ENCODE results near the gene SPDYC. TPM values are rescaled to one million over a fixed set of nuclear protein-coding genes. Genes with fewer than 3 reads are reported as not detected.

Gene SPDYC
- total and polyA plus RNA-seq, 2 experiments from 2014 or later = not detected

- Histone ChIP-seq H3K9me3 (ENCODE audit: low read depth) (no peaks in the 10 kb centered on the region), H3K9me2 (replicated peaks; ENCODE audit: insufficient read depth) (no peaks in the 10 kb centered on the region), H3K36me3 (replicated peaks; ENCODE audit: insufficient read depth, low read depth) (peaks cover 2% of the 10 kb centered on the region), H4K20me1 (ENCODE audit: insufficient read depth, poor library complexity, severe bottlenecking) (no peaks in the 10 kb centered on the region), H3K4me3 (no peak overlapping the region), H3K4me1 (ENCODE audit: insufficient read depth) (peaks cover 12% of the 10 kb centered on the region), H2AFZ (no peak overlapping the region), H3K79me2 (peaks cover 39% of the 10 kb centered on the region), H3K27ac (no peak overlapping the region), H3K27me3 (no peaks in the 10 kb centered on the region), H3K4me2 (no peak overlapping the region)
- TF ChIP-seq EZH2 (IDR thresholded peaks at IDR 0.05; ENCODE audit: borderline replicate concordance) (no peak), EZH2phosphoT487 (IDR thresholded peaks at IDR 0.05; ENCODE audit: low read depth, severe bottlenecking, unreplicated experiment) (no peak), CTCF (IDR thresholded peaks at IDR 0.05; ENCODE audit: poor library complexity) (no peak)
- 94% methylated on average over 12 of the region's 12 CpGs for WGBS (ENCODE audit: low lambda C conversion rate, missing lambda C conversion rate)
- no peak for DNase-seq (ENCODE audit: low spot score)
Measured at GRCh38 chr11:65125197-65126056, 44.6 kb upstream of the SPDYC start.

GRCh38 chr11:65126624-65127274 is 43.3 kb upstream of the SPDYC start:
- no peak overlapping the region for H3K4me3 ChIP-seq
- H3K27me3 ChIP-seq = no peaks in the 10 kb centered on the region
- H3K9me3 ChIP-seq (ENCODE audit: low read depth) = no peaks in the 10 kb centered on the region
- no peaks in the 10 kb centered on the region for H3K9me2 ChIP-seq (replicated peaks; ENCODE audit: insufficient read depth)
- 90% methylated on average over 6 of the region's 6 CpGs for WGBS (ENCODE audit: low lambda C conversion rate, missing lambda C conversion rate)
- DNase-seq (ENCODE audit: low spot score) = no peak
- no peaks in the 10 kb centered on the region for H3K36me3 ChIP-seq (replicated peaks; ENCODE audit: insufficient read depth, low read depth)
- no peak overlapping the region for H2AFZ ChIP-seq
- peaks cover 4% of the 10 kb centered on the region for H3K4me1 ChIP-seq (ENCODE audit: insufficient read depth)
- no peak overlapping the region for H3K4me2 ChIP-seq
- H4K20me1 ChIP-seq (ENCODE audit: insufficient read depth, poor library complexity, severe bottlenecking) = no peaks in the 10 kb centered on the region
- no peak overlapping the region for H3K27ac ChIP-seq
- TF ChIP-seq CTCF (IDR thresholded peaks at IDR 0.05; ENCODE audit: poor library complexity) = no peak
- no peak for TF ChIP-seq EZH2phosphoT487 (IDR thresholded peaks at IDR 0.05; ENCODE audit: low read depth, severe bottlenecking, unreplicated experiment)
- no peak for TF ChIP-seq EZH2 (IDR thresholded peaks at IDR 0.05; ENCODE audit: borderline replicate concordance)
- peaks cover 31% of the 10 kb centered on the region for H3K79me2 ChIP-seq

GRCh38 chr11:65127473-65128181 is 42.4 kb upstream of the SPDYC start:
- Histone ChIP-seq H3K27me3 (no peaks in the 10 kb centered on the region), H4K20me1 (ENCODE audit: insufficient read depth, poor library complexity, severe bottlenecking) (peaks cover under 1% of the 10 kb centered on the region), H3K4me3 (no peak overlapping the region), H3K79me2 (peaks cover 39% of the 10 kb centered on the region), H3K36me3 (replicated peaks; ENCODE audit: insufficient read depth, low read depth) (no peaks in the 10 kb centered on the region), H2AFZ (no peak overlapping the region), H3K4me1 (ENCODE audit: insufficient read depth) (peaks cover 6% of the 10 kb centered on the region), H3K4me2 (no peak overlapping the region), H3K27ac (no peak overlapping the region), H3K9me3 (ENCODE audit: low read depth) (no peaks in the 10 kb centered on the region), H3K9me2 (replicated peaks; ENCODE audit: insufficient read depth) (no peaks in the 10 kb centered on the region)
- WGBS (ENCODE audit: low lambda C conversion rate, missing lambda C conversion rate) = 95% methylated on average over 10 of the region's 12 CpGs
- no peak for DNase-seq (ENCODE audit: low spot score)
- TF ChIP-seq EZH2 (IDR thresholded peaks at IDR 0.05; ENCODE audit: borderline replicate concordance) = no peak
- no peak for TF ChIP-seq CTCF (IDR thresholded peaks at IDR 0.05; ENCODE audit: poor library complexity)
- no peak for TF ChIP-seq EZH2phosphoT487 (IDR thresholded peaks at IDR 0.05; ENCODE audit: low read depth, severe bottlenecking, unreplicated experiment)

Data from hepatocyte (in vitro differentiated cells).